T-cell (primary cell): Measurements from ENCODE around the gene CIPC. TPM values are rescaled to one million over a fixed set of nuclear protein-coding genes. Genes with fewer than 3 reads are reported as not detected.
A peak's percentile ranks its signal among the peaks of the same experiment; 100 is the strongest.

ENCODE experiments used
- ATAC-seq, 4 experiments: fragments of 200-7000 bp in 3 of 4; fragments of 150-1000 bp in 1 of 4; cut with Tn5 transposase; replicated peaks in 1 of 4; 1 replicate in 3 of 4; 2 replicates in 1 of 4; pipeline ENCODE4 v1.10.0; 2021; ENCODE audit warnings: moderate library complexity in 3 of 4, mild to moderate bottlenecking in 2 of 4, moderate number of reproducible peaks in 1 of 4
- CTCF ChIA-PET, 2 donors: fragments of 300-600 bp; sonication (Branson Sonifier 250); formaldehyde crosslinking; loops; one replicate each; lab custom pipeline; 2022; ENCODE audit warnings: antibody characterized with exemption in 2 of 2; lab: Charles Lee
- POLR2A ChIA-PET, 2 donors: fragments of 300-600 bp; sonication (Branson Sonifier 250); formaldehyde crosslinking; loops; one replicate each; lab custom pipeline; 2022; ENCODE audit warnings: antibody characterized with exemption in 2 of 2; lab: Charles Lee
- DNase-seq, 35 experiments: peaks; one replicate each; pipeline versions ENCODE4 v3.0.0 to v3.0.0-alpha.2; 2013 to 2023
- H3K27ac ChIP-seq: one replicate; pipeline ENCODE4 v1.5.1; 2013; ENCODE audit warnings: low read length
- H3K27me3 ChIP-seq, 2 experiments: replicated peaks in 1 of 2; 1 replicate in 1 of 2; 2 replicates in 1 of 2; pipeline versions ENCODE4 v1.6.1 to v1.7.0; 2013; ENCODE audit warnings: low read length in 1 of 2, mixed read lengths in 1 of 2; ENCODE audit not compliant: control insufficient read depth in 2 of 2, insufficient read depth in 2 of 2; ENCODE audit errors: extremely low read depth in 1 of 2
- H3K36me3 ChIP-seq, 2 donors: 1 replicate in 1 of 2; 2 replicates in 1 of 2; pipeline versions ENCODE4 v1.6.1 to v1.7.0; 2013; ENCODE audit warnings: low read length in 1 of 2; ENCODE audit not compliant: control insufficient read depth in 2 of 2, insufficient read depth in 1 of 2; ENCODE audit errors: extremely low read depth in 1 of 2
- H3K4me1 ChIP-seq, 2 experiments: 1 replicate in 1 of 2; 2 replicates in 1 of 2; pipeline versions ENCODE4 v1.6.1 to v1.7.0; 2013; ENCODE audit warnings: low read length in 2 of 2, mixed read lengths in 1 of 2; ENCODE audit not compliant: insufficient read depth in 2 of 2, control insufficient read depth in 1 of 2; ENCODE audit errors: extremely low read depth in 1 of 2
- H3K4me3 ChIP-seq, 2 donors: 1 replicate in 1 of 2; 2 replicates in 1 of 2; pipeline versions ENCODE4 v1.5.1 to v1.7.0; 2013; ENCODE audit warnings: mild to moderate bottlenecking in 2 of 2, low read length in 1 of 2, moderate library complexity in 1 of 2; ENCODE audit not compliant: control insufficient read depth in 1 of 2; ENCODE audit errors: extremely low read depth in 1 of 2
- H3K9me3 ChIP-seq: 2 replicates; pipeline ENCODE4 v1.7.0; 2013
- H3K27ac Mint-ChIP-seq, 2 donors: one replicate each; pipeline ENCODE4 v1.8.0; 2020 to 2021; ENCODE audit warnings: mild to moderate bottlenecking in 2 of 2, mixed read lengths in 2 of 2
- H3K27me3 Mint-ChIP-seq, 2 donors: one replicate each; pipeline ENCODE4 v1.8.0; 2021 to 2022; ENCODE audit warnings: mixed read lengths in 2 of 2
- H3K36me3 Mint-ChIP-seq: one replicate; pipeline ENCODE4 v1.8.0; 2021; ENCODE audit warnings: mixed read lengths
- H3K4me1 Mint-ChIP-seq, 3 donors: one replicate each; pipeline ENCODE4 v1.8.0; 2020 to 2022; ENCODE audit warnings: mixed read lengths in 3 of 3, mild to moderate bottlenecking in 1 of 3
- H3K4me3 Mint-ChIP-seq, 3 donors: one replicate each; pipeline ENCODE4 v1.8.0; 2020 to 2022; ENCODE audit warnings: mild to moderate bottlenecking in 3 of 3, mixed read lengths in 3 of 3, moderate library complexity in 3 of 3
- H3K9me3 Mint-ChIP-seq, 3 donors: one replicate each; pipeline ENCODE4 v1.8.0; 2020 to 2022; ENCODE audit warnings: mixed read lengths in 3 of 3
- whole genome bisulfite sequencing: methylation state at CpG from one replicate; pipeline ENCODE4 v1.1.5; 2013; ENCODE audit warnings: missing lambda C conversion rate; ENCODE audit not compliant: insufficient coverage; 5-methylcytosine and 5-hydroxymethylcytosine counted together
- total RNA-seq, 35 experiments: library from RNA in 6 of 35; stranded (reverse) in 6 of 35; fragments of 120-200 nt in 1 of 35; gene quantifications; one replicate each; pipeline versions ENCODE4 v1.2.1 to v1.2.4 and lab custom pipeline; 2013 to 2026

CIPC gene
- total RNA-seq, 5 donors from 2014 or later (not counting 1 experiment from before 2014, with no cell fraction given): 8.4 to 14.0 (median 11.8) TPM

DNA sequence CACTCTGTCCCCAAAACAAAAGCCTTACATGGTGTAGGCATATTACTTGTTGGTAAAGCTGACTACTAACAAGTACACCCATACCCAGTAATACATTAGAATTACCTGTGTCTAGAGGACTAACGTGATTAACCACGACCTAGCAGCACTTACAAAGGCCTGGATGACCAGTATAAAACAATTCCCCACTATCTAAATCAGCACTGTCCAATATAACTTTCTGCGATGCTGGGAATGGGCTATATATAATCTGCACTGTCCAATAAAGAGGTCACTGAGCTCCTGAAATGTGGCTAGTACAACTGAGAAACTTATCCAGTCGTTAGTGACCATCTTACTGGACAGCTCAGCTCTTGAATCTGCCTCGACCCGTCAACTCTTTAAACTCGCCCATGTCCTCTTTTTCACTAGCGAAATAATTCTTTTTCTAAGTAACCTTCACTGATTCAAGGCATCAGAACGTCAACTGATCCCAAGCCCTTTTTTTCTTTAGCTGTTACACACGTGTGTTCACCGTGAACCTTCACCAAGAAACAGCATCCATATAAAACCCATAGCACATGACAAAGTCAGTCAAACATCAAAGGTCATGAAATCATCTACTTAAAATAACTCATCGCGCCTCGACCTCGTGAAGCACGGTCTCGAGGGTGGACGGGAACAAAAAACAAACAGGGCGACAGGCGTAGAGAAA, 905 bp upstream of the CIPC start:
- Histone ChIP-seq H3K27me3 (no peaks in the 10 kb centered on the region), H3K9me3 (no peaks in the 10 kb centered on the region), H3K4me3 (peak overlapping the region; percentile 65 to 99), H3K27ac (peak overlapping the region; percentile 96), H3K4me1 (peaks cover 11 to 19% of the 10 kb centered on the region in 2 experiments), H3K36me3 (no peaks in the 10 kb centered on the region)
- Mint-ChIP-seq H3K4me3 (peak overlapping the region; percentile 88 to 97 (median 97)), H3K9me3 (no peaks in the 10 kb centered on the region), H3K27me3 (no peaks in the 10 kb centered on the region), H3K36me3 (no peaks in the 10 kb centered on the region), H3K27ac (peak overlapping the region; percentile 96 to 98), H3K4me1 (peaks cover 40 to 56% (median 50%) of the 10 kb centered on the region in 3 donors)
- WGBS: 4% methylated on average over 18 of the region's 20 CpGs
- POLR2A ChIA-PET: interaction anchor here in 1 of 2 donors (0.6 kb wide), 2 partner anchors 18 to 52 kb away, joined by 3 read pairs; no protein-coding TSS in a partner anchor
- CTCF ChIA-PET: interaction anchor here (0.6 to 2.1 kb wide), 9 partner anchors 11 to 280 kb away, joined by 3 to 10 read pairs (median 4); partner anchors contain the start of gene SAMD15 (in 1 of the 2)
- peak in 1 of 4 experiments; percentile 3 for ATAC-seq
- peak in 1 of 35 experiments; percentile 4 for DNase-seq

DNA sequence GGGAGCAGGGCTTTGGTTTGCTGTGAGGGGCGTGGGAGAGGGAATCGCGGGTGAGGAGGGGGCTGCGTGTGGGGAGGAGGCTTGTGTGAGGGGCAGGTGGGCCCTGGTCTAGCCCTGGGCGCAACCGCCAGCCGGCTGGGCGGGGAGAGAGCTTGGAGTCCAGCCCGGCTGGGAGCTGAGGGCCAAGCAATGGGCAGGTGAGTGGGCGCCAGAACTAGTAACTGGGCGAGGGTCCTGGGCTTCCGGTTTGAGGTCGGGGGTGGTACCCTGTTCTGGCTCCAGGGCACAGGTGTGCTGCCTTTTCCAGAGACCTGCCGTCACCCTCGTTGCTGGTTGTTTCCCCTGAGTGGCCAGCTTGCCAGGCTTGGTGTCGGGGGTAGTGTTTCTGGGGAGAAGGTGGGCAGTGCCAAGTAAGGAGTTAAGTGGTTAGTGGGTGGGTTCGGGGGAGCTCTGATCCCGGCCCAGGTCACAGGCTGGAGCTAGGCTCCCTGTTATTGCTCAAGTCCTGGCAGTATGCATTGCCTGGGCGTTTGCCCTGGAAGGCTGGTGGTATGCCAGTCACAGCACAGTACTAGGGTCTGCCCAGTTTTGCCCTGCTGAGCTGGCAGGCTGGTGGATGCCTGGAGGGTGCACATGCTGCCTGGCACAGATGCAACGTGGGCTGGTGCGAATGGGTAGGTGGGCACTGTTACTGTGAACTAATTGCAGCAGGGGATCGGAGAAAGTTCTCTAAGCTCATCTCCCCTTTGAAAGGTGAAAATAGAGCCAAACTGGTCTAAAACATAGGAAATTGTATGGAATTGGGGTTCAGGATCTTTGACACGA, 683 bp downstream of the CIPC start:
- H3K27ac ChIP-seq: peak overlapping the region; percentile 96
- no peaks in the 10 kb centered on the region for H3K27me3 Mint-ChIP-seq
- peaks cover 6% of the 10 kb centered on the region for H3K36me3 Mint-ChIP-seq
- POLR2A ChIA-PET: interaction anchor here (0.5 to 0.7 kb wide), 3 partner anchors 26 to 506 kb away, joined by 3 read pairs; no protein-coding TSS in a partner anchor
- ATAC-seq (no peak), DNase-seq (peak in 7 of 35 experiments; percentile 1 to 39 (median 10))
- H3K4me3 ChIP-seq: peak overlapping the region; percentile 71 to 99
- no peaks in the 10 kb centered on the region for H3K27me3 ChIP-seq
- H3K27ac Mint-ChIP-seq: peak overlapping the region; percentile 96 to 98
- 13% methylated on average over 22 of the region's 23 CpGs for WGBS
- CTCF ChIA-PET: interaction anchor here (0.5 to 3.7 kb wide), 10 partner anchors 11 to 360 kb away, joined by 3 to 19 read pairs (median 4); no protein-coding TSS in a partner anchor
- no peaks in the 10 kb centered on the region for H3K36me3 ChIP-seq
- no peaks in the 10 kb centered on the region for H3K9me3 Mint-ChIP-seq
- no peaks in the 10 kb centered on the region for H3K9me3 ChIP-seq
- peak overlapping the region; percentile 88 to 97 (median 97) for H3K4me3 Mint-ChIP-seq
- peaks cover 40 to 65% (median 53%) of the 10 kb centered on the region in 3 donors for H3K4me1 Mint-ChIP-seq
- peaks cover 11 to 19% of the 10 kb centered on the region in 2 experiments for H3K4me1 ChIP-seq

DNA sequence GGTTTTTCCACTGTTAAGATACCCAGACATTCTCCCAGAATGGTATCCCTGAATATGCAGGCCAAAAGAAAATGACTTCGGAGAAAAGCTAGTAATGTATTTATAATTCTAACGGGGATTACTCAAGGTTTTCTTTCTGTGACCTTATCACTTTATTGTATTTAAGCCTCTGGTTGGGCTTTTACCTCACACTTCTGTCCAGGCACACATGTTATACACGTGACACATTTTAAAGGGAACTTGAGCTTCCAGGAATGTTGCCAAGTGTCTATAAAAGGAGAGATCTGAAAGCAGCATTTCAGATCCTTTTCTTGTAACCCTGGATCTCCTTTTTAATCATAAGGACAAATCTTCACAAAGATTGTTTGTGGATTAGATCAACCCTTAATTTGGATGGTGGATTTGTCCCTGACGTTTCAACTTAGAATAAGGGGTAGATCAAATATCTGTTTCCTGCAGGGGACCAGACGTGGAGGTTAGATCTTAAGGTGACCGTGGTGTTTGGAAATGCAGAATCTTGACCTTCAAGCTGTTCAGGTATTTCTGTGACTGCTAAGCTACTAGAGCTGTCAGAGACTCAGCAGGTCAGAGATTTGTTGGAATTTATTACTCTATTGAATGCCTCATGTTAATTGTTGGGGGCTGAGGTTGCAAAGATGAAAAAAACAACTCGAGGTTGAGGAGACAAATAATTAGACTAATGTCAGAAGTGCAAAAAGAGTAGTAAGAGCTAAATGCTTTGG, 1.5 kb downstream of the CIPC start:
- peaks cover 39 to 71% (median 54%) of the 10 kb centered on the region in 3 donors for H3K4me1 Mint-ChIP-seq
- Histone ChIP-seq H3K4me3 (no peak overlapping the region), H3K27me3 (no peaks in the 10 kb centered on the region), H3K4me1 (peaks cover 11 to 19% of the 10 kb centered on the region in 2 experiments), H3K27ac (no peak overlapping the region), H3K36me3 (no peaks in the 10 kb centered on the region), H3K9me3 (no peaks in the 10 kb centered on the region)
- ChIA-PET CTCF (interaction anchor here (0.8 to 3.7 kb wide), 9 partner anchors 11 to 359 kb away, joined by 3 to 19 read pairs (median 4); no protein-coding TSS in a partner anchor), POLR2A (interaction anchor here in 1 of 2 donors (0.5 to 0.6 kb wide), 3 partner anchors 66 to 612 kb away, joined by 3 to 7 read pairs (median 3); no protein-coding TSS in a partner anchor)
- WGBS: 85% methylated on average over 3 of the region's 7 CpGs
- no peaks in the 10 kb centered on the region for H3K9me3 Mint-ChIP-seq
- peak overlapping the region in 1 of 2 donors; percentile 96 for H3K27ac Mint-ChIP-seq
- no peaks in the 10 kb centered on the region for H3K27me3 Mint-ChIP-seq
- peaks cover 9% of the 10 kb centered on the region for H3K36me3 Mint-ChIP-seq
- DNase-seq (no peak), ATAC-seq (no peak)
- peak overlapping the region; percentile 88 to 97 (median 97) for H3K4me3 Mint-ChIP-seq

DNA sequence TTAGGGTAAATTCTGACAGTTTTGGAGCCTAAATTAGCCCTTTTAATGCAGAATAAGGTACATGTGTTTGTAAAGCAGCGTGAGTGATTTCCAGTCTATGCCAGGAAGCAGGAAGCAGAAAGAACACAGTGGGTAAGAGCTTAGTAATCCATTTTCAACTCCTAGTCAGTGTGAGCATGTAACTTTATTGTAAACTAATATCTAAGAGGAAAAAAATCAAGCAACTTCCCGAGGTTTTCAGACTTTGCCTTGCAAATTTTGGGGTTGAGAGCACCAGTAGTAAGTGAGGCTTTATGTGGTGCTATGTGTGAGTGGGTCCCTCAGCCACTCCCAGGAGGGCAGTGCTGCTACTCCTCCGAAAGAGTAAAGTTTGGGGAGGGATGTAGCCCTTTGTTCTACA, 2.9 kb downstream of the CIPC start:
- Mint-ChIP-seq H3K4me1 (peaks cover 36 to 66% (median 51%) of the 10 kb centered on the region in 3 donors), H3K4me3 (peak overlapping the region in 1 of 3 donors; percentile 38), H3K9me3 (no peaks in the 10 kb centered on the region), H3K27me3 (no peaks in the 10 kb centered on the region), H3K36me3 (peaks cover 11% of the 10 kb centered on the region), H3K27ac (no peak overlapping the region)
- no peaks in the 10 kb centered on the region for H3K9me3 ChIP-seq
- H3K27ac ChIP-seq: no peak overlapping the region
- ATAC-seq (no peak), DNase-seq (no peak)
- no CpG with 5 or more reads among the region's 3 CpGs for WGBS
- H3K27me3 ChIP-seq: no peaks in the 10 kb centered on the region
- H3K36me3 ChIP-seq: peaks cover 0 to 3% of the 10 kb centered on the region in 2 donors
- POLR2A ChIA-PET: interaction anchor here in 1 of 2 donors (0.6 kb wide), 1 partner anchor 18 kb away, joined by 4 read pairs; no protein-coding TSS in a partner anchor
- peaks cover 11 to 19% of the 10 kb centered on the region in 2 experiments for H3K4me1 ChIP-seq
- CTCF ChIA-PET: interaction anchor here (0.7 to 3.7 kb wide), 2 partner anchors 22 to 24 kb away, joined by 3 to 19 read pairs; no protein-coding TSS in a partner anchor
- no peak overlapping the region for H3K4me3 ChIP-seq

DNA sequence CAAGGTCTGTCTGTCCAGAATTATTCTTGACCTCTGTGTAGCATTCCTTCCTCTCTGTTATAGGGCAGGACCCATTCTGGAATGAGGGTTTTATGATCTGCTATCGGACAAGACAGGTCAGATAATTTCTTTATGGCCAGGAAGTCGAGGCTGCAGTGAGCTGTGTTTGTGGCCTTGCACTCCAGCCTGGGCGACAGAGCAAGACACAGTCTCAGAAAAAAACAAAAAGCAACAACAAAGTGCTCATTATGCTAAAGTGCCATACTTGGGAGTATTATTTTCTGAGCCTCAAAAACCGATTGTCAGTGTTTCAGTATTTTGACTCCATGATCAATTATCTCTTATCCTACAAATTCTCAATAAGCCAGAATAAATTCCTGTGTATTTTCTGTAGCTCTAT, 4.1 kb downstream of the CIPC start:
- Histone ChIP-seq H3K27ac (no peak overlapping the region), H3K4me3 (no peak overlapping the region), H3K9me3 (no peaks in the 10 kb centered on the region), H3K4me1 (peaks cover 7 to 12% of the 10 kb centered on the region in 2 experiments), H3K27me3 (no peaks in the 10 kb centered on the region), H3K36me3 (peaks cover 0 to 14% of the 10 kb centered on the region in 2 donors)
- ChIA-PET CTCF (no interaction called here), POLR2A (interaction anchor here (0.6 to 1.0 kb wide), 2 partner anchors 16 to 26 kb away, joined by 3 to 9 read pairs; no protein-coding TSS in a partner anchor)
- Mint-ChIP-seq H3K4me3 (no peak overlapping the region), H3K4me1 (peaks cover 26 to 55% (median 39%) of the 10 kb centered on the region in 3 donors), H3K9me3 (no peaks in the 10 kb centered on the region), H3K36me3 (peaks cover 20% of the 10 kb centered on the region), H3K27me3 (no peaks in the 10 kb centered on the region), H3K27ac (no peak overlapping the region)
- ATAC-seq (no peak), DNase-seq (no peak)
- 100% methylated on average over 1 of the region's 4 CpGs for WGBS
